Calu3 (cell line): Measurements from ENCODE around the gene RALA. TPM values are rescaled to one million over a fixed set of nuclear protein-coding genes. Genes with fewer than 3 reads are reported as not detected.

Experiments
- BruUV-seq: library from RNA; stranded (reverse); fragments of 400-500 nt; replicated peaks from 2 replicates; lab custom pipeline; 2021; lab: Mats Ljungman, UMichigan
- CTCF ChIA-PET: fragments of 300-600 bp; sonication (Branson Sonifier 250); formaldehyde crosslinking; loops from one replicate; lab custom pipeline; 2022; ENCODE audit warnings: antibody characterized with exemption; lab: Charles Lee
- DNase-seq: peaks from one replicate; pipeline ENCODE4 v3.0.0; 2022
- H3K27ac Mint-ChIP-seq: one replicate; pipeline ENCODE4 v1.8.0; 2022; ENCODE audit warnings: mixed read lengths; ENCODE audit not compliant: unreplicated experiment
- H3K27me3 Mint-ChIP-seq: one replicate; pipeline ENCODE4 v1.8.0; 2022; ENCODE audit warnings: mixed read lengths; ENCODE audit not compliant: unreplicated experiment
- H3K36me3 Mint-ChIP-seq: one replicate; pipeline ENCODE4 v1.8.0; 2022; ENCODE audit warnings: mild to moderate bottlenecking, moderate library complexity, mixed read lengths; ENCODE audit not compliant: insufficient read depth, unreplicated experiment
- H3K4me1 Mint-ChIP-seq: one replicate; pipeline ENCODE4 v1.8.0; 2022; ENCODE audit warnings: mild to moderate bottlenecking, low read depth, mixed read lengths; ENCODE audit not compliant: unreplicated experiment
- H3K4me3 Mint-ChIP-seq: one replicate; pipeline ENCODE4 v1.8.0; 2022; ENCODE audit warnings: mild to moderate bottlenecking, low read depth, moderate library complexity, mixed read lengths; ENCODE audit not compliant: unreplicated experiment
- H3K9me3 Mint-ChIP-seq: one replicate; pipeline ENCODE4 v1.8.0; 2022; ENCODE audit warnings: low read depth, mixed read lengths; ENCODE audit not compliant: unreplicated experiment
- CTCF ChIP-seq: fragments of 200-600 bp; IDR thresholded peaks from one replicate; pipeline ENCODE4 v1.8.0; 2022; ENCODE audit warnings: antibody characterized with exemption; ENCODE audit not compliant: unreplicated experiment
- intact Hi-C: fragments of 100-400 bp; cut with micrococcal nuclease; formaldehyde crosslinking; loops from one replicate; pipeline ENCODE4 v1.10.0; 2022; ENCODE audit not compliant: unreplicated experiment
- total RNA-seq: library from RNA; stranded (reverse); gene quantifications from 2 replicates; pipeline ENCODE4 v1.2.3, GENCODE V29; 2022

Gene RALA
- total RNA-seq, 1 experiment from 2014 or later = 64.8 TPM

DNA sequence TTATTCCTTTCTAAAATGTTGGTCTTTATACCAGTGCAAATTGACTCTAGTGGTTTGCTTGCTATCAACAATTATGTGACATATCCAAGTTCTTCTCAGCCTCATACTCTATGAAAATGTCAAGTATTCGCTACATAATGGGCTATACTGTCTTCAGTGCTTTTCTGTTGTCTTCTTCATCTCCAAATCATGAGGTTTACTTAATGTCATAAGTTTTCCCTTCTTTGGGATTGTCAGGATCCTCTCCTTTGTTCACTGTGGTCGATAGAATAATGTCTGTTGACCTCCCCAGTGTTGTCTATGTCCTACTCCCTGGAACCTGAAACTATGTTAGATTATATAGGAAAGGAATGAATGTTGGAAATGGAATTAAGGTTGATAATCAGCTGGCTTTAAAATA lies 16.4 kb upstream of the RALA start:
- DNase-seq = no peak
- CTCF ChIA-PET = no interaction called here
- BruUV-seq = no TSS peak
- Mint-ChIP-seq H3K27me3 (no peaks in the 10 kb centered on the region), H3K9me3 (no peaks in the 10 kb centered on the region), H3K27ac (no peak overlapping the region), H3K36me3 (no peaks in the 10 kb centered on the region), H3K4me1 (peaks cover 56% of the 10 kb centered on the region), H3K4me3 (no peak overlapping the region)
- TF ChIP-seq CTCF = no peak
- intact Hi-C loops = no loop called here

- TF ChIP-seq CTCF = no peak
- Mint-ChIP-seq H3K9me3 (no peaks in the 10 kb centered on the region), H3K36me3 (no peaks in the 10 kb centered on the region), H3K27me3 (no peaks in the 10 kb centered on the region), H3K4me3 (no peak overlapping the region), H3K27ac (peak overlapping the region; percentile 43), H3K4me1 (peaks cover 56% of the 10 kb centered on the region)
- BruUV-seq = no TSS peak
- no peak for DNase-seq
- intact Hi-C loops = no loop called here
- CTCF ChIA-PET = interaction anchor here (2.4 kb wide), 1 partner anchor 28 kb away, joined by 9 read pairs; no protein-coding TSS in a partner anchor
Measured at GRCh38 chr7:39607865-39608264, 15.5 kb upstream of the RALA start.

- peak overlapping the region; percentile 43 for H3K27ac Mint-ChIP-seq
- no peak for DNase-seq
- H3K27me3 Mint-ChIP-seq = no peaks in the 10 kb centered on the region
- BruUV-seq = no TSS peak
- H3K4me1 Mint-ChIP-seq = peaks cover 56% of the 10 kb centered on the region
- TF ChIP-seq CTCF = no peak
- no peaks in the 10 kb centered on the region for H3K36me3 Mint-ChIP-seq
- intact Hi-C loops = no loop called here
- no peaks in the 10 kb centered on the region for H3K9me3 Mint-ChIP-seq
- no peak overlapping the region for H3K4me3 Mint-ChIP-seq
- CTCF ChIA-PET = interaction anchor here (2.4 kb wide), 1 partner anchor 28 kb away, joined by 9 read pairs; no protein-coding TSS in a partner anchor
Measured at GRCh38 chr7:39608278-39608677, 15.1 kb upstream of the RALA start.

DNA sequence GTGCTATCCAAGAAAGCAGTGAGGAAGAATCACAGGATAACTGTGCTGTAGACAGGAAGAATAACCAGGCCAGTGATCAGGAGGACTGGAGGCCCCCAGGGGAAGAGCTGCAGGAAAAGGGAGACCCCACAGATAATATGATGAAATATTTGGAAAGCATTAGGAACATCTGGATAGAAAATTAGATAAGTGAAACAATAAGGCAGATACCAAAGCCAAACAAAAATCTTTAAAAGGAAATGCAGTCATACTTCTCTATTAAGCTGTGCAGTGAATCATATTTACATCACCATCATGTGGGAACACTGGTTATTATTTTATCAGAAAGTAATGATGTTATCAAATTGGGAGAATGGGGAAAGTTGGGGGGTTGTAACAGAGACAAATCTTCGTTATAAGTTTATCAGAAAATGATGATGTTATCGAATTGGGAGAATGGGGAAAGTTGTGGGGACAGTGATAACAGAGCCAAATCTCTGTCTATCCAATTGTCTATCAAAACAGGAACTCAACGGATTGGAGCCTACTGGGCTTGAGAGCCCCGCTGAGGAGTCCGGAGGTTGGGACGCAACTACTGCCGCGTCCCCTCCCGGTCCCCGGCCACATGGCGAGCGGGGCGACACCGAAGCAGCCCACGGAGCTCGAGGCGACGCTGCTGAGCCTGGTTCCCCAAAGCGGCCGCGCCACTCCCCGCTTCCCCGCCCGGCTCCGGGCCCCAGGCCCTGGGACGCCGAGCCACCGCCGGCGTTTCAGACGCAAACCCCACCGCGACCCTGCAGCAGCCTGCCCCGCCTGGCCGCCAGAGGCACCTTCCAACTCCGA lies 14.0 kb upstream of the RALA start:
- Mint-ChIP-seq H3K4me1 (peaks cover 56% of the 10 kb centered on the region), H3K27me3 (no peaks in the 10 kb centered on the region), H3K36me3 (no peaks in the 10 kb centered on the region), H3K27ac (peak overlapping the region; percentile 51), H3K4me3 (peak overlapping the region; percentile 23), H3K9me3 (no peaks in the 10 kb centered on the region)
- DNase-seq = peak; percentile 64
- intact Hi-C loops = no loop called here
- TSS peak; percentile 35 for BruUV-seq
- no peak for TF ChIP-seq CTCF
- CTCF ChIA-PET = interaction anchor here (0.5 to 2.4 kb wide), 6 partner anchors 8 to 133 kb away, joined by 3 to 12 read pairs (median 6); partner anchors contain the start of gene RALA
